ENCODE measurements around the gene PRR5.
A peak's percentile ranks its signal among the peaks of the same experiment; 100 is the strongest.
"Not testable (repeated sequence)": the region's sequence is repeated elsewhere in the genome, so short reads cannot be mapped to it uniquely, and the experiment has no call there.

PRR5 gene

GRCh38 chr22:44676066-44676440 lies 26.0 kb upstream of the PRR5 start:
- not testable (repeated sequence) for DNase-seq

GRCh38 chr22:44676441-44677352 lies 25.3 kb upstream of the PRR5 start:
- no peak for DNase-seq

DNA sequence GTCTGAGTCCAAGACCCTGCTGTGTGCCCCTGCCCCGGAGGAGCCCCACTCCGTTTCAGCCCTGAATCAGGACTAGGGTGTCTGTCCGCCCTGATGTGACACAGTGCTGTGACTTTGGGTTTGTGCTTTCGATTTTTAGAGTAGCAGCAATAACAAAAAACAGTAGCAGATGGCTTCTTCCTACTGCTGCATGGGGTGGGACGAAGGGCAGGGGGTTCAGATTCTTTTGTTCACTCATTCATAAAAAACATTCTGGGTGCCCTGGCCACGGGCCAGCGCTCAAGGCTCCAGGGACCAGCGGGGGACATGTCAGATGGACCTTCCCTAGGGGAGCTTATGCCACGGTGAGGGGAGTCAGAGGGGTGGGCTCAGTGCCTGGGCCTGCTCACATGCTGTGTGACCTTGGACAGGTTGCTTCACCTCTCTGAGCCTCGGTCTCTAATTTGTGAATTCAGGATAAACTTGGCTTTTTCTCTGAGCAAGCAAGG lies 24.6 kb upstream of the PRR5 start:
- DNase-seq: no peak

DNA sequence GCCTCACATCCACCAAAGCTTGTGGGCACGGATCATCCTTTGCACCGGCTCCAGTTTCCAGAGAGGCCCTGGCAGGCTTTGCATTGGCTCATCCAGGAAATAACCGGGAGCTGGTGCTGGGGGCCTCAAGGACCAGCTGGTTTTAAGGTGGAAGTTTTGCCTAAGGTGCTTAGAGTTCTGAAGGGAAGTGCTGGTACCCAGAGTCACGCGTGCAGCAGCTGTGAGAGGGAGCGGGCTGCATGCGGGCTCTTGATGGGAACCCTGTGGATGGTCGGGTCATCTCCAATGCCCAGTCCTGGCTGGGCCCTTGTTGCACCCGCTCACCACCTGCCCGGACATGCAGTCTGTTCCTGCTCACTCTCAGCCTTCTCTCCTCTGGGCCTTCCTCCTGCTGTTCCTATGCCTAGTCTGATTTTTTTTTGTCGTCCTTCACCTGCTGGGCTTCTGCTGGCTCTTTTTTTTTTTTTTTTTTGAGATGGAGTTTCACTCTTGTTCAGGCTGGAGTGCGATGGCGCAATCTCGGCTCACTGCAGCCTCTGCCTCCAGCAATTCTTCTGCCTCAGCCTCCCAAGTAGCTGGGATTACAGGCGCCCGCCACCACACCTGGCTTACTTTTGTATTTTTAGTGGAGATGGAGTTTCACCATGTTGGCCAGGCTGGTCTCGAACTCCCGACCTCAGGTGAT lies 24.0 kb upstream of the PRR5 start:
- DNase-seq: no peak

- DNase-seq: no peak
Measured at GRCh38 chr22:44678556-44679305, 23.3 kb upstream of the PRR5 start.

DNA sequence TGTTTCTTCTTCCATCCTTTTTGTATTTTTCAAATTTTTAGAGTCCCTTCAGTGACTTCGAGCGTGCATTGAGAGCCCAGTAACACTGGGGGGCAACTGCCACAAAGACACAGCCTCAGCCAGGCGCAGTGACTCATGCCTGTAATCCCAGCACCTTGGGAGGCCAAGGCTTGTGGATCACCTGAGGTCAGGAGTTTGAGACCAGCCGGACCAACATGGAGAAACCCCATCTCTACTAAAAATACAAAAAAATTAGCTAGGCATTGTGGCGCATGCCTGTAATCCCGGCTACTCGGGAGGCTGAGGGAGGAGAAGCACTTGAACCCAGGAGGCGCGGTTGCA lies 22.7 kb upstream of the PRR5 start:
- not testable (repeated sequence) for DNase-seq

DNA sequence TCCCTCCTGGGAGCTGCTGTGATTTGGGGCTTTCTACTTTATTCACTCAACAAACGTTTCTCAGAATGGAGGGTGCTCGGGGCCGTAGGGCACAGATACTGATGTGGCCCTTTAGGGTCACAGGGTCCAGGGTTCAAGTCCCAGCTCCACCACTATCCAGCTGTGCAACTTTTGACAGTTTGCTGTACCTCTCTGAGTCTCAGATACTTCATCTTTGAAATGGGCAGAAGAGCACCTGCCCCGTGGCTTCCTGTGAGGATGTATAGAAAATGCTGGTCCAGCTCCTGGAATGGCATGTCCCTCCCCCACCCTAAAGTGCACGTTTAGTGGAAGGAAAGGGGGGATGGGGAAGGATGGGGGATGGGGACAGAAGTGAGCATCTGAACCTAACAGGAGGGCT lies 21.9 kb upstream of the PRR5 start:
- DNase-seq: no peak

DNA sequence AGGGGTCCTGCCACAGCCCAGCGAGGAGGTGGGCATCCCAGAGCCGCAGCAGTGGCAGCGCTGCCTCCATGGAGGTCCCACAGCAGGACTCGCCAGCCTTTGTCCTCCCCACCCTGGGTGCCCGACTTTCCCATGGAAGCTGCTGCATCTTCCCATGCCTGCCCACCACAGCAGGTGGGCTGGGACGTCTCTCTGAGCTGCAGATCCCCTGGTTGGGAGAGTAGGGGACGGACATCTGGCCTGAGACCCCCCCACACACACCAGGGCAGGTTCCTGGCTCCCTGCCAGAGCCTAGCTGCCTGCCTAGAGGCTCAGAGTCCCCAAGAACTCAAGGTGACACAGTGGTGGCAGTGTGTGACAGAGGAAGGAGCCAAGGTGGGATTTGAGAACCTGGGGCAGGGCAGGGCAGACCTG lies 21.5 kb upstream of the PRR5 start:
- no peak for DNase-seq

DNA sequence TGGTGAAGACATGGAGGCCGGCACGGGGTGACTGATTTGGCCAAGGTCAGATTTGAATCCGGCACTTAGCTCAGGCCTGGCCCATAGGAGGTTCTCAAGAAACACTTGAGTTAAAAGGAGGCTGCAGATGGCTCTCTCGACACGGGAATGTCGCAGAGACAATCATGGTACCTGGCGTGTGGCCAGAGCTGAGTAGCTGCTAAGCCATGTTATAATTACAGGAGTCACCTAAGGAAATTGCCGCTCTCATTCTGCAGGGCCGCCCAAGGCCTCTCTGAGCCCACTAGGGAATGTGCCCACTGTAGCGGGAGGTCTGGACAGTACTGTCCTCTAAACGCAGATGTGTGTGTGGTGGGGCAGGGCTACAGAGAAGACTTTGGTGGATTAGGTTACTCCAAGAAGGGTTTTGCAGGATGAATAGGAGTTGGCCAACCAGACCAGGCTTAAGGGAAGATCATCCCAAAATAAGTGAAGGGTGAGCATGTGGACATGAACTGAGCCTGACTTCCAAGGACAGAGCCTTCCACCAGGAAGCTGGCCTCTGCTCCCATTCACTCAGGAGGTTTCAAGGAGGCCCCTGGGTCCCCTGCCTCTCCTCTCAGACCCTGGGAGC lies 19.3 kb upstream of the PRR5 start:
- DNase-seq: no peak

GRCh38 chr22:44683237-44683636 lies 18.8 kb upstream of the PRR5 start:
- no peak for DNase-seq

DNA sequence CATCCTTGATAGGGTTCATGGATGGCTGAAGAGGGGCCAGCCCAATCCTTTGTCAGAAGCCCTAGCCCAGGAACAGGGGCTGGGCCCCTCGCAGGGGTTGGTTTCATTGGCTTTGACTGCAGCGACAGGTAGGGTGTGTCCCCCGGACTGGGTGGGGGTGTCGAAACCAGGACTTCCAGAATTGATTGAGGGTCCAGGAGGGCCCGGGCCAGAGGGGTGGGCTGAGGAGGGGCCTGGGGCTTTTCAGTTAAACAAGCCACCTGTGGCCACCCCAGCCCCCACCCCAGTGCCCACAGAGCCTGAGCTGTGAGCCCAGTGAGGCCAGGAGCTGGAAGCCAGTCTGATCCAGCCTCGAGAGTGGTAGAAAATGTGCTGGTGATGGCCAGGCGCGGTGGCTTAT lies 18.1 kb upstream of the PRR5 start:
- no peak for DNase-seq

- peak; percentile 71 for DNase-seq
Measured at GRCh38 chr22:44684506-44685383, 17.3 kb upstream of the PRR5 start.

- peak; percentile 69 for DNase-seq
Measured at GRCh38 chr22:44685384-44686056, 16.5 kb upstream of the PRR5 start.

DNA sequence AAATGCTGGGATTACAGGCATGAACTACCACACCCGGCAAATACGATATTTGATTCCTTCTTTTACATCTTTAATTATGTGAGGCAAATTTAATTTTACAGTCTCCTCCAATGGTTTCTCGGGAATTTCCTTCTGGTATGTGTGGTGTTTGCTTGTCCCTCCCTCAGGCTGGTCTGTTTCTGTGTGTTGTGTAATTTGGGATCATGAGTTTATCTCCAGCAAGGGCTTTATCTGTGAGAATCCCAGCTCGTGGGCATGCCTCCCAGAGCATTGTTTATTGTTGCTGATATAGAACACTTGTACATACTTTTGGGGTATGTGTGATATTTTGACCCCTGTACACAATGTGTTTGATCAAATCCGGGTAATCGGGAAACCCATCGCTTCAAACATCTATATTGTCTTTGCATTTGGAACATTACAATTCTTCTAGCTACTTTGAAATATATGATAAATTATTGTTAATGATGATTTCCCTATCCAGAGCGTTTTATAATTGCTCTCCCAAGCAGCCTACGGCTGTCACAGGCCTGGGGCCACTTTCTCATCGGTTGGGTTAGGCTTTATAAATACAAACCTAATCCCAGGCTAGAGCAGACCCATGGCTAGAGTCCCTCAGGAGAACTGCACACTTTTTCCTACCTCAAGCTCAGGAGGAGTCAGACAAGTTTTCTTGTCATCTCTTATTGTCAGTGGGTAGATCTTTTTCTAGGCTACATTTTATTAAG lies 15.0 kb upstream of the PRR5 start:
- no peak for DNase-seq

DNA sequence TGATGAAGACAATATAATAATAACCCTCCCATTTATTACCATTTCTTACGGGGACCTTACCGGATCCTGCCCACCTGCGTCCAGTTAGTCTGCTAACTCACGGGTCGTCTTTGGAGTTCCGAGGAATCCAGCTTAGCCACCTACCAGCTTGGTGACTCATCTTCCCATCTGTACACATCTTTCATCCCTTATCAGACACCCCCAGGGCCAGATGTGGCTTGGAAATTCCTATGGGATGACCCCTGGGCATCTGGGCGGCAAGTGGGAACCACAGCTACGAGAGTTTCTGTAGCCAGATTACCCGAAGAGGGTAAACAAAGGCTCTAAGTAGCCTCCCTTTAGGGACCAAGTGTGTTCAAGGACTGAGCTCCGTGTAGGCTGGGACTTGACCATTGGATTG lies 12.8 kb upstream of the PRR5 start:
- DNase-seq: no peak

DNA sequence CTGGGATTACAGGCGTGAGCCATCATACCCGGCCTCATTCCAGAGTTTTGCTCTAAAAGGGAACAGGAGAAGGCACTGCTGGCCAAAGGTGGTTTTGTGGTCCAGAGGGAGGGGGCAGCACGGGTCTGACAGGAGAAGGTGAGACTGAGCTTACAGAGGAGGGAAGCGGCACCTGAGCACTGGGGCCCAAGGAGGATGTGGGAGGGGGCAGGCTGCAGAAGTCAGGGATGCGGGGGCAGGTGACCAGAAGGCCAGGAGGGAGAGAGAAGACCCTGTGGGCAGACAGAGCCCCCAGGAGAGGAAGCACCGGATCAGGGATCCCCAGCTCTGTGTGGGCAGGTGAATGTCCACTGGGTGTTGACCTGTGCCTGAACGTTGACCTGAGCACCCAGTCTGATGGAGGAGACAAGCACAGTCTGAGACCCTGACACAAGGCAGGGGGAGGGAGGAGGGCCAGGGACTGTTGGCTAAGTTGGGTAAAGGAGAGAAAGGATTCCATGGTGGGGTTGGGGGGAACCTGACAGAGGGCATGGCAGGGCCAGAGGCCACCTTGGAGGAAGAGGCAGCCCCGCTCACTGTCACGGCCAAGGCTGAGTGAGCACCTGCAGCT lies 12.0 kb upstream of the PRR5 start:
- DNase-seq: no peak

- no peak for DNase-seq
Measured at GRCh38 chr22:44691796-44692661, 10.0 kb upstream of the PRR5 start.

DNA sequence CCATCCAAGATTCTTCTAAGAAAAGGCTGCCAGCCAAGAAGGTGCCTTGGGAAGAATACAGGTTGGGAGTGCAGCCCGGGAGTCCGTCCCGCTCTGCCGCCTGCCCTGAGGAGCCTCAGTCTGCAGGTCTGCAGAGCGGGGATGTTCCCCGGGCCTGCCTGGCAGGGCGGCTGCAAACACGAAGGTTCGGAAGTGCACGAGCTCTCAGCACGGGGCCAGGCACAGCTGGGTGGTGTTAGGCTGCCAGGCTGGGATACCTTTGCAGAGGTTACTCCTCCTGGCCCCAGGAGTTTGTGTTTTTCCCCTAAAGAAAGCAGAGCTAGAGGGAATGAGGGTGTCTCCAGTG lies 9.4 kb upstream of the PRR5 start:
- no peak for DNase-seq

- no peak for DNase-seq
Measured at GRCh38 chr22:44693145-44693544, 8.9 kb upstream of the PRR5 start.

Measured in activated CD4-positive, alpha-beta T cell treated with anti-CD3 and anti-CD28 coated beads for 1 hour (primary cell).